Medulla oblongata (tissue), 1 donor: Measurements from ENCODE around the gene PTGS1.
A peak's percentile ranks its signal among the peaks of the same experiment; 100 is the strongest.

Experiments
- DNase-seq: peaks from one replicate; pipeline ENCODE4 v3.0.0-alpha.2; 2015; ENCODE audit errors: extremely low spot score

The PTGS1 gene

GRCh38 chr9:122374885-122375420, 4.1 kb downstream of the PTGS1 start:
- no peak for DNase-seq

- no peak for DNase-seq
Measured at GRCh38 chr9:122376796-122377195, 6.0 kb downstream of the PTGS1 start.

- DNase-seq = no peak
Measured at GRCh38 chr9:122377241-122378164, 6.7 kb downstream of the PTGS1 start.

GRCh38 chr9:122378236-122378635, 7.4 kb downstream of the PTGS1 start:
- DNase-seq = no peak

GRCh38 chr9:122379340-122379739, 8.5 kb downstream of the PTGS1 start:
- no peak for DNase-seq

- DNase-seq = no peak
Measured at GRCh38 chr9:122380293-122380692, 9.5 kb downstream of the PTGS1 start.

- DNase-seq = no peak
Measured at GRCh38 chr9:122381206-122381950, 10.6 kb downstream of the PTGS1 start.

- DNase-seq = no peak
Measured at GRCh38 chr9:122382901-122383850, 12.4 kb downstream of the PTGS1 start.

- no peak for DNase-seq
Measured at GRCh38 chr9:122383992-122384461, 13.2 kb downstream of the PTGS1 start.

GRCh38 chr9:122386311-122386872, 15.6 kb downstream of the PTGS1 start:
- no peak for DNase-seq

- no peak for DNase-seq
Measured at GRCh38 chr9:122387536-122387935, 16.7 kb downstream of the PTGS1 start.

GRCh38 chr9:122389195-122389594, 18.4 kb downstream of the PTGS1 start:
- no peak for DNase-seq

- DNase-seq = peak; percentile 60
Measured at GRCh38 chr9:122389799-122390481, 19.1 kb downstream of the PTGS1 start.

- no peak for DNase-seq
Measured at GRCh38 chr9:122392284-122392683, 21.5 kb downstream of the PTGS1 start.

- no peak for DNase-seq
Measured at GRCh38 chr9:122392714-122393113, 21.9 kb downstream of the PTGS1 start.

- DNase-seq = no peak
Measured at GRCh38 chr9:122393284-122393983, 22.6 kb downstream of the PTGS1 start.

GRCh38 chr9:122394265-122395125, 23.7 kb downstream of the PTGS1 start:
- DNase-seq = no peak

- no peak for DNase-seq
Measured at GRCh38 chr9:122396614-122397148, 25.9 kb downstream of the PTGS1 start.
